Neural progenitor cell (in vitro differentiated cells): ENCODE data around the gene HHATL.

Experiments used
- CTCF ChIP-seq: fragments of 200-600 bp; sonication (generic); IDR thresholded peaks from 2 replicates; pipeline ENCODE4 v1.5.1; 2017; ENCODE audit warnings: antibody characterized with exemption, mild to moderate bottlenecking
- EZH2 ChIP-seq: fragments of 200-600 bp; sonication (generic); IDR thresholded peaks from 2 replicates; pipeline ENCODE4 v1.6.1; 2017; ENCODE audit warnings: antibody characterized with exemption, mild to moderate bottlenecking, moderate library complexity
- EZH2phosphoT487 ChIP-seq: fragments of 200-600 bp; sonication (generic); IDR thresholded peaks from 2 replicates; pipeline ENCODE4 v1.6.1; 2017; ENCODE audit warnings: antibody characterized with exemption

- TF ChIP-seq CTCF, result no peak
- TF ChIP-seq EZH2phosphoT487, result no peak
- no peak for TF ChIP-seq EZH2
These were observed 50.4 kb downstream of the HHATL start for GRCh38 chr3:42652251-42652610.
